ENCODE results near the gene HUNK.
"Not testable (repeated sequence)": the region's sequence is repeated elsewhere in the genome, so short reads cannot be mapped to it uniquely, and the experiment has no call there.

Gene HUNK

GRCh38 chr21:31872452-31873274, at the start of gene HUNK:
Gene HUNK, plus strand, starts transcription at chr21:31873020. Its CDS starts 655 bp downstream, at chr21:31873675.
- no peak for DNase-seq

GRCh38 chr21:31829736-31830472, 42.9 kb upstream of the HUNK start:
- DNase-seq = no peak

- DNase-seq = no peak
Observed at GRCh38 chr21:31830701-31831100, 42.1 kb upstream of the HUNK start.

GRCh38 chr21:31837041-31837440, 35.8 kb upstream of the HUNK start:
- no peak for DNase-seq

- DNase-seq = no peak
Observed at GRCh38 chr21:31837618-31838390, 35.0 kb upstream of the HUNK start.

- DNase-seq = no peak
Observed at GRCh38 chr21:31838586-31839355, 34.0 kb upstream of the HUNK start.

GRCh38 chr21:31844206-31844605, 28.6 kb upstream of the HUNK start:
- no peak for DNase-seq

GRCh38 chr21:31845151-31845729, 27.6 kb upstream of the HUNK start:
- no peak for DNase-seq

- DNase-seq = no peak
Observed at GRCh38 chr21:31846690-31847089, 26.1 kb upstream of the HUNK start.

- DNase-seq = no peak
Observed at GRCh38 chr21:31847761-31848160, 25.1 kb upstream of the HUNK start.

GRCh38 chr21:31848326-31848985, 24.4 kb upstream of the HUNK start:
- no peak for DNase-seq

- no peak for DNase-seq
Observed at GRCh38 chr21:31850886-31851285, 21.9 kb upstream of the HUNK start.

GRCh38 chr21:31855180-31855579, 17.6 kb upstream of the HUNK start:
- no peak for DNase-seq

- no peak for DNase-seq
Observed at GRCh38 chr21:31857096-31857495, 15.7 kb upstream of the HUNK start.

GRCh38 chr21:31857631-31858030, 15.2 kb upstream of the HUNK start:
- DNase-seq = not testable (repeated sequence)

- DNase-seq = no peak
Observed at GRCh38 chr21:31860851-31861250, 12.0 kb upstream of the HUNK start.

- DNase-seq = no peak
Observed at GRCh38 chr21:31862078-31862477, 10.7 kb upstream of the HUNK start.

GRCh38 chr21:31865429-31865970, 7.3 kb upstream of the HUNK start:
- no peak for DNase-seq

GRCh38 chr21:31866077-31866511, 6.7 kb upstream of the HUNK start:
- DNase-seq = no peak

GRCh38 chr21:31869750-31870149, 3.1 kb upstream of the HUNK start:
- no peak for DNase-seq

- DNase-seq = no peak
Observed at GRCh38 chr21:31870472-31871193, 2.2 kb upstream of the HUNK start.
